Neural cell (in vitro differentiated cells): ENCODE measurements around the gene ZDHHC14.

Experiments
- CTCF ChIP-seq: fragments of 450-650 bp; IDR thresholded peaks from 2 replicates; pipeline ENCODE4 v1.5.1; 2014; ENCODE audit warnings: antibody characterized with exemption, mild to moderate bottlenecking, moderate library complexity; ENCODE audit not compliant: poor library complexity, severe bottlenecking
- EP300 ChIP-seq: fragments of 450-650 bp; conservative IDR thresholded peaks from 2 replicates; pipeline ENCODE4 v1.6.1; 2014; ENCODE audit warnings: antibody characterized with exemption, mild to moderate bottlenecking, moderate library complexity; ENCODE audit not compliant: poor library complexity, severe bottlenecking
- MXI1 ChIP-seq: fragments of 450-650 bp; conservative IDR thresholded peaks from 2 replicates; pipeline ENCODE4 v1.6.1; 2014; ENCODE audit warnings: antibody characterized with exemption, mild to moderate bottlenecking; ENCODE audit not compliant: poor library complexity, severe bottlenecking
- SMC3 ChIP-seq: fragments of 450-650 bp; conservative IDR thresholded peaks from 2 replicates; pipeline ENCODE4 v1.6.1; 2014; ENCODE audit warnings: antibody characterized with exemption, mild to moderate bottlenecking, moderate library complexity; ENCODE audit not compliant: poor library complexity
- TAF1 ChIP-seq: IDR thresholded peaks from 2 replicates; pipeline ENCODE4 v1.6.1; 2012; ENCODE audit warnings: low read depth

GRCh38 chr6:157656437-157656997, 275.5 kb downstream of the ZDHHC14 start:
- TF ChIP-seq CTCF (no peak), EP300 (no peak), TAF1 (no peak), SMC3 (no peak), MXI1 (no peak)
